Subcutaneous adipose tissue (tissue), 4 donors: ENCODE data around the gene IGFBP7. TPM values are rescaled to one million over a fixed set of nuclear protein-coding genes. Genes with fewer than 3 reads are reported as not detected.

ENCODE experiments used
- CTCF ChIP-seq: fragments of 450-650 bp; IDR thresholded peaks from one replicate; pipeline ENCODE4 v1.5.1; 2016; ENCODE audit warnings: low read depth, mild to moderate bottlenecking, control low read depth, antibody characterized with exemption, moderate library complexity
- total RNA-seq, 4 donors: library from RNA; depleted of rRNA; stranded (reverse); fragments of >200 nt; gene quantifications; one replicate each; pipeline ENCODE4 v1.1.0, GENCODE V29; 2016

Gene IGFBP7
- total RNA-seq, 4 donors from 2014 or later, result 297 to 713 (median 515) TPM

- no peak for TF ChIP-seq CTCF
These were observed 72.1 kb downstream of the IGFBP7 start for GRCh38 chr4:57037982-57038604.

- TF ChIP-seq CTCF, result no peak
These were observed 75.7 kb downstream of the IGFBP7 start for GRCh38 chr4:57034520-57034919.

GRCh38 chr4:57023104-57023503 is 87.1 kb downstream of the IGFBP7 start:
- TF ChIP-seq CTCF, result no peak

- TF ChIP-seq CTCF, result no peak
These were observed 89.6 kb downstream of the IGFBP7 start for GRCh38 chr4:57020467-57021101.

GRCh38 chr4:57018980-57019379 is 91.2 kb downstream of the IGFBP7 start:
- TF ChIP-seq CTCF, result no peak

GRCh38 chr4:57013543-57014120 is 96.6 kb downstream of the IGFBP7 start:
- no peak for TF ChIP-seq CTCF

GRCh38 chr4:56999751-57000150 is 110.4 kb downstream of the IGFBP7 start:
- TF ChIP-seq CTCF, result no peak
